Breast epithelium (tissue), 4 donors: ENCODE data around the gene SLC22A17. TPM values are rescaled to one million over a fixed set of nuclear protein-coding genes. Genes with fewer than 3 reads are reported as not detected.
"Not testable (repeated sequence)": the region's sequence is repeated elsewhere in the genome, so short reads cannot be mapped to it uniquely, and the experiment has no call there.

Experiments
- DNase-seq, 2 donors: peaks; one replicate each; pipeline ENCODE4 v3.0.0-alpha.2; 2019; ENCODE audit warnings: low spot score in 2 of 2
- H3K27ac ChIP-seq, 2 donors: fragments of 200-600 bp; sonication (generic) in 1 of 2; one replicate each; pipeline ENCODE4 v1.5.1; 2016 to 2019; ENCODE audit warnings: mild to moderate bottlenecking in 1 of 2
- H3K27me3 ChIP-seq, 2 donors: fragments of 200-600 bp; sonication (generic) in 1 of 2; one replicate each; pipeline versions ENCODE4 v1.5.1 to v1.6.0; 2017 to 2019; ENCODE audit warnings: control low read depth in 1 of 2, mild to moderate bottlenecking in 1 of 2
- H3K36me3 ChIP-seq: fragments of 200-600 bp; one replicate; pipeline ENCODE4 v1.5.1; 2019
- H3K4me1 ChIP-seq, 2 donors: fragments of 200-600 bp; sonication (generic); one replicate each; pipeline ENCODE4 v1.5.1; 2016 to 2019; ENCODE audit warnings: control low read depth in 1 of 2
- H3K4me3 ChIP-seq, 3 donors: fragments of 200-600 bp; sonication (generic); 1 replicate in 2 of 3; 2 replicates in 1 of 3; pipeline ENCODE4 v1.5.1; 2016 to 2019; ENCODE audit warnings: mild to moderate bottlenecking in 3 of 3, moderate library complexity in 2 of 3
- H3K9me3 ChIP-seq, 2 donors: fragments of 200-600 bp; sonication (generic) in 1 of 2; one replicate each; pipeline ENCODE4 v1.5.1; 2016 to 2019; ENCODE audit warnings: control low read depth in 1 of 2
- POLR2A ChIP-seq: fragments of 450-650 bp; IDR thresholded peaks from one replicate; pipeline ENCODE4 v1.6.1; 2016; ENCODE audit warnings: antibody characterized with exemption, mild to moderate bottlenecking, moderate library complexity
- POLR2AphosphoS5 ChIP-seq, 3 donors: sonication (generic); formaldehyde crosslinking; IDR thresholded peaks; one replicate each; pipeline ENCODE4 v1.6.1; 2017; ENCODE audit warnings: antibody characterized with exemption in 3 of 3
- intact Hi-C: fragments of 100-400 bp; cut with DNase I; formaldehyde crosslinking; loops from one replicate; pipeline ENCODE4 v1.15.1; 2023; ENCODE audit warnings: low total_unique reads
- total RNA-seq, 3 donors: library from RNA; depleted of rRNA; stranded (reverse); fragments of >200 nt; gene quantifications; one replicate each; pipeline ENCODE4 v1.1.0, GENCODE V29; 2016
- TF ChIP-seq, protein P1 (sequence below), 3 donors: fragments of 450-650 bp; IDR thresholded peaks; one replicate each; pipeline ENCODE4 v1.5.1; 2016 to 2017; ENCODE audit warnings: antibody characterized with exemption in 3 of 3, mild to moderate bottlenecking in 3 of 3, moderate library complexity in 3 of 3

The SLC22A17 gene
- total RNA-seq, 3 donors from 2014 or later, result 6.4 to 53.7 (median 52.1) TPM

DNA sequence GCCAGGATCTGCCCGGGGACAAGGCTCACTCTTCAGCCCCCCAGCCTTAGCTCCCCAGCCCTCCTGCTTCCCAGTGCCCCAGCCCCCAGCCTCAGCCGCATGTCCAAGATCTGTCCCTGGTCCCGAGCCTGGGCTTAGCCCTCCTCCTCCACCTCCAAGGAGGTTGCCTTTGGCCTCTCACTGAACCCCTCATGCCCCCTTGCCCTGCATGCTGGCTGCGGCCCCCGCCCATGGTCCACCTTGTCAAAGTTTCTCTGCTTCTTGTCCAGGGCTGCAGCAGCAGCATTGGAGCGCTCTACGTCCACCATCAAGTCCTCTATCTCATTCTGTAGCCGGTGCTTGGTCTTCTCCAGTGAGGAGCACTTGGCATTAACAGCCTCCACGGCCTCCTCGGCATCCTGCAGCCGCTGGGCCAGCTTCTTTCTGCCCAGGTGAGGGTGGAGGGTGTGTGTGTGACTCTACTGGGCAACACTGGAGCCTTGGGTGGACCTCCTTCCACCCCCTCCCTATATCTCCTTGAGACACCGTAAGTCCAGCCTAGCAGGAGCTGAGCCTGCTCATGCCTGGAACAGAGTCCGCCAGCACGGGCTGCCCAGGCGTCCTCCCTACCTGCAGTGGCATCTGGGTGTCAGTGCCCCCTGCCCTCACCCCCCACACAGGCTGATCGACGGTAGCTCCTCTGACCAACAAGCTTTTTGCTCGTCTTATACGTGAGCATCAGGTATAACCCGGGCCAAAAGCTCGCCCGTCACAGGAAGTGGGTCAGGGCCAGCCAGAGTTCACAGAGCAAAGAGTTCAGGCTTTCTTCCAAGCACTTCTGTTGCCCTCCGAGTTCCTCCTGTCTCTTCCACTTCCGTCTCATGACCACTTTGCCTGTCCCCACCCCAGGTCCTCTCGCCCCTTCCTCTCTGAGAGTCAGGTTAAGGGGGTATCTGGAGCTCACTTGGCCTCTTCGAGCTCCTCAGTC lies 35.5 kb upstream of the SLC22A17 start:
- Histone ChIP-seq H3K27ac (no peak overlapping the region), H3K9me3 (no peaks in the 10 kb centered on the region), H3K27me3 (no peaks in the 10 kb centered on the region), H3K4me3 (no peak overlapping the region), H3K4me1 (no peaks in the 10 kb centered on the region), H3K36me3 (no peaks in the 10 kb centered on the region)
- no peak for DNase-seq
- no peak for TF ChIP-seq POLR2A
- intact Hi-C loops, result no loop called here

DNA sequence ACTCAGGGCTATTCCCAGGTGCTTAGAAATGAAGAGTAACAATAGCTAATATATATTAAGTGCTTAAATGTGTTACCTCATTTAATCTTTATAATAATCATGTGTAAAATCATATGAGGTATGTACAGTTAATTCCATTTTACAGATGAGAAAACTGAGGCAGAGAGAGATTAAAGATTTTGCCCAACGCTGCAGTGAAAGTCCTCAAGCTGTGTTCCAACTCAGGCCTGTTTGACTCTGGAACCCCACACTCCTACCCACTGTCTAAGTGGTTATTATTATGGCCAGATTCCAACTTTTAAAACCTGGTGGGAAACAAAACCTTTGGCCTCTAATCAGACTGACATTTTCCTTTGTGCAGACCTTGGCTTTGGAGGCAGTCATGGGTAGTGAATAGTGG lies 34.3 kb upstream of the SLC22A17 start:
- Histone ChIP-seq H3K4me3 (no peak overlapping the region), H3K9me3 (no peaks in the 10 kb centered on the region), H3K36me3 (no peaks in the 10 kb centered on the region), H3K27ac (no peak overlapping the region), H3K27me3 (no peaks in the 10 kb centered on the region), H3K4me1 (no peaks in the 10 kb centered on the region)
- TF ChIP-seq POLR2A (no peak), POLR2AphosphoS5 (IDR thresholded peaks at IDR 0.05) (no peak)
- TF ChIP-seq, protein P1, sequence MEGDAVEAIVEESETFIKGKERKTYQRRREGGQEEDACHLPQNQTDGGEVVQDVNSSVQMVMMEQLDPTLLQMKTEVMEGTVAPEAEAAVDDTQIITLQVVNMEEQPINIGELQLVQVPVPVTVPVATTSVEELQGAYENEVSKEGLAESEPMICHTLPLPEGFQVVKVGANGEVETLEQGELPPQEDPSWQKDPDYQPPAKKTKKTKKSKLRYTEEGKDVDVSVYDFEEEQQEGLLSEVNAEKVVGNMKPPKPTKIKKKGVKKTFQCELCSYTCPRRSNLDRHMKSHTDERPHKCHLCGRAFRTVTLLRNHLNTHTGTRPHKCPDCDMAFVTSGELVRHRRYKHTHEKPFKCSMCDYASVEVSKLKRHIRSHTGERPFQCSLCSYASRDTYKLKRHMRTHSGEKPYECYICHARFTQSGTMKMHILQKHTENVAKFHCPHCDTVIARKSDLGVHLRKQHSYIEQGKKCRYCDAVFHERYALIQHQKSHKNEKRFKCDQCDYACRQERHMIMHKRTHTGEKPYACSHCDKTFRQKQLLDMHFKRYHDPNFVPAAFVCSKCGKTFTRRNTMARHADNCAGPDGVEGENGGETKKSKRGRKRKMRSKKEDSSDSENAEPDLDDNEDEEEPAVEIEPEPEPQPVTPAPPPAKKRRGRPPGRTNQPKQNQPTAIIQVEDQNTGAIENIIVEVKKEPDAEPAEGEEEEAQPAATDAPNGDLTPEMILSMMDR (IDR thresholded peaks at IDR 0.05), result no peak
- intact Hi-C loops, result no loop called here
- no peak for DNase-seq

DNA sequence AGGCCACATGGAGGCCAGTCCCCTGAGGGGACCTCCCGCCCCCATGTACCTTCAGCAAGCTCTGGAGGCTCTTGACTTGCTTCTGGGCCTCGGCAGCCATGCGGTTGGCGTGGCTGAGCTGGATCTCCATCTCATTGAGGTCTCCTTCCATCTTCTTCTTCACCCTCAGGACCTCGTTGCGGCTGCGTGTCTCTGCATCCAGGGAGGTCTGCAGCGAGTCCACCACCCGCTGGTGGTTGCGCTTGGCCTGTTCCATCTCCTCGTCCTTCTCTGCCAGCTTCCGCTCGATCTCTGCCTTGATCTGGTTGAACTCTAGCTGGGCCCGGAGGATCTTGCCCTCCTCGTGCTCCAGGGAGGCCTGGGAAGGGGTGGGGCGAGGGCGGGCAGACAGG lies 33.6 kb upstream of the SLC22A17 start:
- intact Hi-C loops, H3K4me3 ChIP-seq, H3K27me3 ChIP-seq, H3K9me3 ChIP-seq, H3K4me1 ChIP-seq, H3K36me3 ChIP-seq, H3K27ac ChIP-seq, DNase-seq: not testable (repeated sequence)

DNA sequence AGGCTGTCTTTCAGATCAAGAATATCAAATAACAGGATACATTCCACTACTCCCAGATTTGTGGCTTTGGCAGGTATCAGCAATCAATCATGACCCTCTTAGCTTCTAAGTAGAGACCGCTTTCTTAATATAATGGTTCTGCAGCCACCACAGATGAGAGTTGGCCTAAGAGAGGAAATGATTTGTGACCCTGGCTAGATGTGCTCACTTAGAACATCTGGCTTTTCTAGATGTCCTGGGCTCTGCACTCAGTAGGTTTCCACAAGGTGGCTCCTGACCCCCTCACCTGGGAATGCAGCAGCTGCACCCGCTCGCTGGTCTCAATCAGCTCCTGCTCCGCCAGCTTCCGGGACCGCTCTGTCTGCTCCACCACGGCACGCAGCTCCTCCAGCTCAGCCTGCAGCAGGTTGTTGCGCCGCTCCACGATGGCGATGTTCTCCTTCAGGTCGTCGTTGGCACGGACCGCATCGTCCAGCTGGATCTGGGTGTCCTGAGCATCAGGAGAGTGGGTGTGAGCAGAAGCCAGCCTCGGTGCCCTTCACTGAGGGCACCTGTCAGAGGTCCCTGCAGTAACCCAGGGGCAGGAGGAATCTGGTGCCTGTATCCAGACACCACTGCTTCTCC lies 33.1 kb upstream of the SLC22A17 start:
- no peak overlapping the region for H3K27ac ChIP-seq
- no peaks in the 10 kb centered on the region for H3K9me3 ChIP-seq
- no peak for DNase-seq
- H3K27me3 ChIP-seq, result no peaks in the 10 kb centered on the region
- TF ChIP-seq POLR2A (no peak), POLR2AphosphoS5 (IDR thresholded peaks at IDR 0.05) (no peak)
- TF ChIP-seq, protein P1 (IDR thresholded peaks at IDR 0.05), result no peak
- intact Hi-C loops, result no loop called here
- H3K4me1 ChIP-seq, result no peaks in the 10 kb centered on the region
- H3K36me3 ChIP-seq, result no peaks in the 10 kb centered on the region
- H3K4me3 ChIP-seq, result no peak overlapping the region

DNA sequence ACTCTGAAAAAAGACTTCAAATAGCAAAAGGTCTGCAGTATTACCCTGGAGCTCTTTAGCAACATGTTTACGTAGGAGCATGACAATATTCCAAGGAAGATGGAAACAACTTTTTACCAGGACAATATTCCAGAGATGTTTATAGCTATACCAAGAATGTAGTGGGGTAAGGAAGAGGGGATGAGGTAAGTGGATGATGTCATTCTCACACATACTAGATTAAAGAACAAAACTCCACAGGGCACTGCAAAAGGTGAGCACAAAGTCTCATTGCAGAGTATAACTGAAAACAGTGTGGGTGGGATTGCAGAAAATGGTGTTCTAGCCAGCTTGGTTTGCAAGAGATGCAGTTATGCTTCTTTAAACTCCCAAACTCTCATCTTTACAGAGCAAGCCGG lies 32.6 kb upstream of the SLC22A17 start:
- H3K36me3 ChIP-seq, result no peaks in the 10 kb centered on the region
- H3K4me1 ChIP-seq, result no peaks in the 10 kb centered on the region
- intact Hi-C loops, result no loop called here
- no peak for DNase-seq
- no peak overlapping the region for H3K27ac ChIP-seq
- no peaks in the 10 kb centered on the region for H3K9me3 ChIP-seq
- TF ChIP-seq POLR2AphosphoS5 (IDR thresholded peaks at IDR 0.05) (no peak), POLR2A (no peak)
- TF ChIP-seq, protein P1 (IDR thresholded peaks at IDR 0.05), result no peak
- H3K4me3 ChIP-seq, result no peak overlapping the region
- H3K27me3 ChIP-seq, result no peaks in the 10 kb centered on the region
